NCI-H446 (cell line): Measurements from ENCODE around the gene KDM4B.
A peak's percentile ranks its signal among the peaks of the same experiment; 100 is the strongest.

Experiments
- DNase-seq, 2 experiments: peaks; one replicate each; lab custom pipeline; 2025; lab: John Stamatoyannopoulos, UW

The KDM4B gene

GRCh38 chr19:5050067-5050656 lies 81.2 kb downstream of the KDM4B start:
- peak in 1 of 2 experiments; percentile 71 for DNase-seq

- DNase-seq = no peak
Observed at GRCh38 chr19:5050905-5051304, 82.0 kb downstream of the KDM4B start.

DNA sequence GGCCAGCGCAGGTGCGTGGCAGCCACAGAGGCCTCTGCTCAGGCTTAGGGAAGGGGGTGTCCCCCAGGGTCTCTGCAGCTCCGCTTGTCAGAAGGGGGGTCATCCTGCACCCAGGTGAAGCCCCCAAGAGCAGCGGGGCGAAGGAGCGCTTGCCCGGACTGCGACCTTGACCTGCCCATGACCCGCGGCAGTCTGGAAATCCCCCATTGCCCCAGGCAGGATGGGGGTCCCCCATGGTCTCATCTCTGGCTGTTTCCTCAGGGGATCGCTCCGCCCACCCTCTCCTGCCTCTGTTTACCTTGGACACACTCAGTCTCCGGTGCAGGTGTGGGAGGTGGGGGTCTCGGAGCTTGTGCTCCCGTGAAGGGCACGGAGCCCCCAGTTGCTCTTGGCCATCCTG lies 82.7 kb downstream of the KDM4B start:
- DNase-seq = no peak

DNA sequence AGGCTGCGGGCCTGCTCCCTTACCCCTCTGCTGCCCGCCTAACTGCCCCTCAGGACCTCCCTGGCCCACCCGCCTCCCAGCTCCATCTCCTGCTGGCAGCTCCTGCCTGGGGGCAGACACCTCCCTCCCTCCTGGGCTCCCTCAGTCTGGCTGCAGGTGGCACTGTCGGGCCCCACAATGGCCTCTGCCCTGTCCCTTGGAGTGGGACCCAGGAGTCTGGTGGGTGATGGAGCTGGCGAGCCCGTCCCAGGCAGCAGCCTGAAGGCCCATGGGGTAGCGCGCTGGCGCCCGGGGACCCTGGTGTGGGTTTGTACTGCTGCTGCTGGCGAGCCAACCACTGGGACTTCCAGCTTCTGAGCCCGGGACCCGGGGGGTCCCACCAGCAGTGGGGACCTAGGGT lies 83.6 kb downstream of the KDM4B start:
- no peak for DNase-seq

DNA sequence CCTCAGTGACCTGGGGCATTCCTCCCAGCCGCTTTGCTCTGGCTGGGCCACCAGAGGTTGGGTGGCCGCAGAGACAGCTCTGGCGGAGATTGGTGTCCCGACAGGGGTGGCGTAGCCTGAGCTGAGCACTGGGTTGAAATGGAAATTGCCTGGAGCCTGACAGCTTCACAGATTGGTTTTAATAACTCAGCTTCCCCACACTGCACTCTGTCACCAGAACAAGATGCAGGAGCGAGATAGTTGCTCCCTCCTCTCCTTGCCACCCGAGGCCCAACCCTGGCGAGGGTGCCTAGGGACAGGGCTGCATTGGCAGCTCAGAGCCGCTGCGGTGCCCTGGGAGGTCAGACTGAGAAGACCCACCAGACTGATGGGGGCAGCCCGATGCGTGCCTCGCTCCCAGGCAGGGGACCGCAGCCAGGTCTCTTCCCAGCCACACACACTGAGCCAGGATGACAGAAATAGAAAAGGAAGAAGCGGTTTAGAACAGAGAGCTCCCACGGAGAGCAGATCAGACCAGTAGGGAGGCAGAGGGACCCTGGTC lies 84.1 kb downstream of the KDM4B start:
- no peak for DNase-seq

DNA sequence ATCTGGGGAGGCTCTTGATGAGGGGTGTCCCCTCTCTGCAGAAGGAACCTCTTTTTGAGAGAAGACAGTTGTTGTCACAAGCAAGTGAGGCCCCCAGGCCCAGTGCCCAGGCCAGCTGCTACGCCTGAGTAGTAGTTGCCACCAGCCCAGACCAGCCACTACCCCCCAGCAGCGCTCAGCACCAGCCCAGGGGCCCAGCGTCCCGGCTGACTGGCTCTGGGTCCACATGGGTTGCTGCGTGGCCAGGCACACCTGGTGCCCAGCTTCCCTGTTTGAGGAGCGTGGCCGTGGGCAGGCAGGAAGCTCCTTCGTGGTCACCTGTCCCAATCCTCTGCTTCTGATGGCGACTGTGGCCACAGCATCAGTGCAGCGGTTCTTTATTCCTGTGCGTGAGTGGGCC lies 84.7 kb downstream of the KDM4B start:
- no peak for DNase-seq

- no peak for DNase-seq
Observed at GRCh38 chr19:5054551-5055456, 85.9 kb downstream of the KDM4B start.

DNA sequence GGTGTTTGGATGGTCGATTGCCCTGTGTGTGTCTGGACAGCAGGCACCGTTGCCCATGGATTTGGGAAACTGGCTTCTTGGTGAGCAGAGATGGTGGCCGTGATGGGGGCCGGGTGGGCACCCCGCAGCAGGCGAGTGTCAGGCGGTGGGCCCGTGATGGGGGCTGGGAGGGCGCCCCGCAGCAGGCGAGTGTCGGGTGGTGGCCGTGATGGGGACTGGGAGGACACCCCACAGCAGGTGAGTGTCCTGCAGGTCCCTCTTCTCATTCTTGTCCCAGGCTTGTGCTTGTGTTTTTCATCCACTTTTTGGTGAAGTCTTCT lies 86.5 kb downstream of the KDM4B start:
- DNase-seq = no peak

GRCh38 chr19:5057860-5058259 lies 88.9 kb downstream of the KDM4B start:
- peak in 1 of 2 experiments; percentile 57 for DNase-seq

GRCh38 chr19:5058521-5059212 lies 89.8 kb downstream of the KDM4B start:
- peak; percentile 75 to 76 for DNase-seq

GRCh38 chr19:5059213-5059574 lies 90.3 kb downstream of the KDM4B start:
- peak; percentile 57 to 59 for DNase-seq

DNA sequence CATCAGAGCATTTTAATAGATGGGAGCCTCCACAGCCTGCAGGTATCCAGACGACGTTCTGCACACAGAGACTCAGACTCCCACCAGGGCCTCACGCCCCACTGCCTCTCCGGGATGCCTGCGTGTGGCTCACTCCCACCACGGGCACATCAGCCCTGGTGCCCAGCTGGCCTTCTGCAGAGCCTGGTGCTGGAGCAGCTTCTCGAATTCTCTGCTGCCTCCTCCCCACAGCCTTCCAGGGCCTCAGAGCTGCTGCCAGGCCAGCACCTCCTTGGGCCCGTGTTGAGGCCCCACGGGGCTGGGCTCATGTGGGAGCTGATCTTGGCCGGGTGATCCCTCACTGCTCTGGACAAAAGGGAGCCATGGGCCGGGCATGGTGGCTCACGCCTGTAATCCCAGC lies 90.9 kb downstream of the KDM4B start:
- DNase-seq = no peak

DNA sequence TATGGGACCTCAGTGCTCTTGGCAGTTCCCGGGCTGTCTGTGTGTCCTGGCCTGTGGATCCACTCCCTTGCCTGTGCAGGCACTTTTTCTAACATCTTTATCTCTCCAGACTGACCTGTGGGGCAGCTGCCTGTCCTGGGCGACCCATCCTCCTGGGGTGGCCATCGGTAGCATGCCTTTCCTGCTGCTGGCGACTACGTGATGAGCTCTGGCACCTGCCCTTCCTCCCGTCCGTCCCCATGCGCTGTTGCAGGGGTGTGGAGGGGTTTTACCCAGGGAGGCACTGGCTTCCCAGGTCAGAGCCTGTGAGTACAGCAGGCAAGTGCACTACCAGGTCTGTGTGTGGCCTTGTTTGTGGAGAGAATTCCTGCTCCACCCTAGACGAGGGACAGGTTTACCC lies 93.3 kb downstream of the KDM4B start:
- no peak for DNase-seq

GRCh38 chr19:5062799-5063198 lies 93.9 kb downstream of the KDM4B start:
- no peak for DNase-seq

DNA sequence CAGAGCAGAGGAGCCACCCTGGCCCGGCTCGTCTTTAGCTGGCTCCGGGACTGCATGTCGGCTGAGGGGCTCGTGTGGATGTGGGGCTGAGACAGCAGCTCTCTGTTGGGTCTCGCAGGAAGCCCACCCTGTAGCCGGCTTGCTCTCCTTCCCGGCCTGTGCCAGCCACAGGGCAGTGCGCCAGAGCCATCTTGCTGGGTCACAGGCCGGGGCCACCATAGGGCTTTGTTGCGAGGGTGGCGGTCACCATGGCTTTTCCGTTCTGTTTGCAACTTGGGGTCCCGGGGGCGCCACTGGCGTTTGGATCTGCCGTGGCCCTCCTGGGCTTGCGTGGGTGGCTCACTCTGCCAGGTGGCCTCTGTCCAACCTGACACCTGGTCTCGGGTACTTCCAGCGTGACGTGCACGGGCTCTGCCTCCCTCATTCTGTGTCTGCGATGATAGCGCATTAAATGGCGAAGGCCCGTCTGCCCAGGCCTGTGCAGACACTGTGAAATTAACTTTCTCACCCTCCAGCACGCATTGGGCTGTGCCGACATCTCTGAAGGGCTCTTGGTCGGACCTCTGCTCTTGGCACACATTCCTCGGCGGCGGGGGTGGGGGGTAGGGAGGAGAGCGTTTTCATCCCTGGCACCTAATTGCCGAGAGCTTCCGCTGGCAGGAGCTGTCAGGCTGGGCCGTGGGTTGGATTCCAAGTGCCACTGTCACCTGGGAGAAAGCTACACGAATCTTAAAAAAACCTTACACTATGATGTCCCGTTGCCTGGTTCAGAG lies 95.1 kb downstream of the KDM4B start:
- no peak for DNase-seq

DNA sequence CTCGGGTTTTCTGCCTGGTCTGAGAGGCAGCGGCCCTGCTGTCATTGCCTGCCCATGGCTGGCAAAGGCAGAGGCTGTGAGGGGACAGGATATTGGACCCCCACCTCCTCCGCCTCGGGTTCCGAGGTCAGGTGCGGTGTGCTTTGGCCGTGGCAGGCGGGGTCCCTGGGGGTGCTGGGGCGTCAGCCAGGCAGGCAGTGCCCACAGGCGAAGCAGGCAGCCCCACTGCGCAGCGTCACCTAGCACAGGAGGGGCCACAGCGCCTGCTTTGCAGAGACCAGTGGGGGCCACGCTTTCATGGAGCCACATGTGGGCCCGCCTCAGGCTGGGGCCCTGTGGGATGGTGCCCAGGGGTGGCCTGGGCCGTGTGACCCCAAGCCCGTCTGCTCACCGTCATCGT lies 96.0 kb downstream of the KDM4B start:
- no peak for DNase-seq

DNA sequence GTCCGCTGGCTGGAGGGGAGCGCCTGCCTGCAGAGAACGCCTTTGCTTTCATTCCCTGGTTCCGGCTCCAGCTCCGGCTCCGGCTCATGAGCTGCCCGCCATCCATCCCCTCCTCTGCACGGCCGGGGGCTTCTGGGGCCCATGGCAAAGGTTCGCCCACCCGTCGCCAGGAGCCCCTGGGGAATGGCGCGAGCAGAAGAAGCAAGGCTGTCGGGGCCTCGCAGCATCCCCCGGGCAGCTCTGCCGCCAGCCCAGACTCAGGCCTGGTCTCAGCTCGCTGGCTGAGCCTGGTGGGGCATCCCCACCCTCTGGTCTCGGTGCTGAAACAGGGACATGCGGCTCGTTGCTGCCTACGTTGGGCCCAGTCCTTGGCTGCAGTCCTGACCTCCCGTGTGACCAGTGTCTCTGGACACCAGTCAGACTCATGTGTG lies 96.8 kb downstream of the KDM4B start:
- no peak for DNase-seq

GRCh38 chr19:5066768-5067167 lies 97.9 kb downstream of the KDM4B start:
- DNase-seq = no peak

GRCh38 chr19:5067678-5068077 lies 98.8 kb downstream of the KDM4B start:
- no peak for DNase-seq

GRCh38 chr19:5068233-5069072 lies 99.5 kb downstream of the KDM4B start:
- DNase-seq = no peak

- DNase-seq = no peak
Observed at GRCh38 chr19:5070331-5070730, 101.4 kb downstream of the KDM4B start.
